HG03378 (cell line): ENCODE results near the gene CRAT.
"Not testable (repeated sequence)": the region's sequence is repeated elsewhere in the genome, so short reads cannot be mapped to it uniquely, and the experiment has no call there.

ENCODE experiments used
- ATAC-seq: cut with Tn5 transposase; IDR thresholded peaks from one replicate; pipeline ENCODE4 v1.9.1; 2021; ENCODE audit warnings: mild to moderate bottlenecking, moderate library complexity; ENCODE audit not compliant: unreplicated experiment

Gene CRAT

DNA sequence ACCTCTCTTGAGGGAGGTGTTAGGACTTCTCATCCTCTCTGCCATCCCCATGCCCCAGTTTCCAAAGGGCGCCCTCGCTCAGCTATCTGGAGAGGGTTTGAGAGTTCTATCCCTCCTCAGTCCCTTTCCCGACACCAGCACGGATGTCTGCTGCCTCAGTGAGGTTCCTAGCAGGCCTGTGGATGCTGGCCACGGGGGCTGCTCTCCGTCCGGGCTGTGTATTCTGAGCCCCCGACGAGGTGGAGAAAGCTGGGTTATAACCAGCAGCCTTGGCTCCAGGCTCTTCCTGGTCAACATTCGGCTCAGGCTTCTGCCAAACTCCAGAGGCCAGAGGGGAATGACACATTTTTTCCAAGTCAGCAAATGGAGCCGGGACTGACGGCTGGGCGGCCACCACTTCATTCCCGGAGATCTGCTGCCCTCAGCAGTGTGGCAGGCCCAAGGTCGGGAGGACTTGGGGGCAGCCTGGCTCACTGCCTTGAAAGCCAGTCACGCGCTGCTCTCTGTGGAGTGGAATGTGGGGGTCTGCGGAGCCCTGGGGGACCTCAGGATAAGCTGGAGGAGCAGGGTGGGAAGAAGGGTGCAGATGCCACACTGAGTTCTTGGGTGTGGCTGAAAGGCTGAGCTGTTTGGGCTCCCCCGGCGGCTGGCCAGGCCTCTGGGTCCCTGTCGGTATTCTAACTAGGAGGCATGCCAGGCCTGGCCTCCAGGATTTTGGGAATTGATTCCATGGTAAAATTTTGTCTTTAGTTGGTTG lies 28.1 kb upstream of the CRAT start:
- ATAC-seq = no peak

GRCh38 chr9:129138144-129138462 lies 27.5 kb upstream of the CRAT start:
- ATAC-seq = no peak

DNA sequence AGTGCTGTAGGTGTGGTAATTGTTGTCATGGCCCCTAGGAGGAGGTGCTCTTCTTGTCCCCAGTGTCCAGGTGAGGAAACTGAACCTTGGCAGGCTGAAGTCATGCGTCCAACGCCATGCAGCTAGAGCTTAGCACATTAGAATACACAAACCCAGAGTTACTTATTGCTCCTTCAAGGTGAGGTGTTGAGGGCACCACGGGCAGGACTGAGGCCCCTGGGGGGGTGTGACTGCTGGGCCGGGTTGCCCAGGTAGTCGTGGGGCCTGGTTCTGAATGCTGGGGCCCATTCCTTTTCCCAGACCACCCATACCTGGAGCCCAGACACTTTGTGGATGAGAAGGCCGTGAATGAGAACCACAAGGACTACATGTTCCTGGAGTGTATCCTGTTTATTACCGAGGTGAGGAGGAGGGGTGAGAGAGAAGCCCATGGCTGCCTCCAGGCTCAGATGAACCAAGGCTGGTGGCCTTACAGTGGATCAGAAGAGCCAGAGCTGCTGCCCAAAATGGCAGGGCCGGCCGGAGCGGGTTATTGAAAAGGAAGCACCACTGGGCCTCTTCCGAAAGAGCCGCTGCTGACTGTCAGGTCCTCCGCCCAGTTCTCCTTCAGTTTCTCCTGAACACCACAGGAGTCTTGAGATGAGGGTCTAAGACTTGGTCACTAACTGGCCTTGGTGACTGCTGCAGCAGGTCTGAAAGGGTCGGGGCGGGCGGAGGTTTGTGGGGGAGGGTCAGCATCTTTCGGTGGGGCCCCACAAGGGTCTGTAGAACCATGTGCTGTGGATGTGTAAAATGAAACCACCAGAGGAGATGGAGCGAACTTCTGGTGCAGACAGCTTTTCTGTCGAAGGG lies 26.9 kb upstream of the CRAT start:
- ATAC-seq = no peak

DNA sequence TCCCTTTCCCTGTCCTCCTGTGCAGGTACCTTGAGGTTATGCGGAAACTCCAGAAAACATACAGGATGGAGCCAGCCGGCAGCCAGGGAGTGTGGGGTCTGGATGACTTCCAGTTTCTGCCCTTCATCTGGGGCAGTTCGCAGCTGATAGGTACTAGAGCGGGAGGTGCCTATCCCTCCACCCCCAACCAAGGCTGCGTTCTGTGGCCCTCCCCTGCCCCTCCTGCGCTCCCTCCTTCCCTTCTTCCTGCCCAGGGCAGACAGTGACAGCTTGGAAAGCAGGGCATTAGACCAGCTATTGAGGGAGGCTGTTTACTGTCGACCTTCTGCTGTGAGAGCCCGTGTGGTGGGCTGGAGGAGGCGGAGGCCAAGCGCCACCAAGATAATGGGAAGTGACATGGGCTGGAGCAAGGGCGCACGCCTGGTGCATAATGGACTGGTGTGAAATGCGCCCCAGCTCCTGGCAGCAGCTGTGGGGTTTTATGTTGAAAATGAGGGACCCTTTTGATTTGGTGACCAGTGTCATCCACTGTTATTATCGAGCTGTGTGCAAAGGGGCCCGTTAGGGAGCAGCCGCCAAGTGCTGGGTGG lies 25.9 kb upstream of the CRAT start:
- no peak for ATAC-seq

- ATAC-seq = no peak
Measured at GRCh38 chr9:129135476-129135875, 24.9 kb upstream of the CRAT start.

DNA sequence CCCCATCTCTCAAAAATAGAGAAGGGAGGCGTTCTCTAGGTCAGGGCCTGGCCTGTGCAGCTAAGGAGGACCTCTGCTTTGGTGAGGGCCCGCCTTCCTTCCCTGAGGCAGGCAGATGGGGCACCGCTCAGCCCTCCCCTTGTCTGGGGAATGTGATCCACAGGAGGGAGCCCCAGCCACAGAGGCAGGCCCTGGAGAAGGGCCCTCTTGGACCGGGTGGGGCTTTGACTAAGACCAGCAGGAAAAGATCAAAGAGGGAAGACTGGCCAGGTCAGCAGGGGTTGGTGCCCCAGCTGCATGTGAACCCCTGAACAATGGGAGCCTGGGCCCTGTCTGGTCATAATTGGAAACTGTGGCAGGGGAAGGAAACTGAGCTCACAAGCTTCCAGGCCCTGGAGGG lies 22.5 kb upstream of the CRAT start:
- no peak for ATAC-seq

GRCh38 chr9:129131300-129132145 lies 20.9 kb upstream of the CRAT start:
- ATAC-seq = no peak

- ATAC-seq = no peak
Measured at GRCh38 chr9:129130791-129131190, 20.2 kb upstream of the CRAT start.

GRCh38 chr9:129130271-129130670 lies 19.7 kb upstream of the CRAT start:
- not testable (repeated sequence) for ATAC-seq

GRCh38 chr9:129128689-129129088 lies 18.1 kb upstream of the CRAT start:
- no peak for ATAC-seq

DNA sequence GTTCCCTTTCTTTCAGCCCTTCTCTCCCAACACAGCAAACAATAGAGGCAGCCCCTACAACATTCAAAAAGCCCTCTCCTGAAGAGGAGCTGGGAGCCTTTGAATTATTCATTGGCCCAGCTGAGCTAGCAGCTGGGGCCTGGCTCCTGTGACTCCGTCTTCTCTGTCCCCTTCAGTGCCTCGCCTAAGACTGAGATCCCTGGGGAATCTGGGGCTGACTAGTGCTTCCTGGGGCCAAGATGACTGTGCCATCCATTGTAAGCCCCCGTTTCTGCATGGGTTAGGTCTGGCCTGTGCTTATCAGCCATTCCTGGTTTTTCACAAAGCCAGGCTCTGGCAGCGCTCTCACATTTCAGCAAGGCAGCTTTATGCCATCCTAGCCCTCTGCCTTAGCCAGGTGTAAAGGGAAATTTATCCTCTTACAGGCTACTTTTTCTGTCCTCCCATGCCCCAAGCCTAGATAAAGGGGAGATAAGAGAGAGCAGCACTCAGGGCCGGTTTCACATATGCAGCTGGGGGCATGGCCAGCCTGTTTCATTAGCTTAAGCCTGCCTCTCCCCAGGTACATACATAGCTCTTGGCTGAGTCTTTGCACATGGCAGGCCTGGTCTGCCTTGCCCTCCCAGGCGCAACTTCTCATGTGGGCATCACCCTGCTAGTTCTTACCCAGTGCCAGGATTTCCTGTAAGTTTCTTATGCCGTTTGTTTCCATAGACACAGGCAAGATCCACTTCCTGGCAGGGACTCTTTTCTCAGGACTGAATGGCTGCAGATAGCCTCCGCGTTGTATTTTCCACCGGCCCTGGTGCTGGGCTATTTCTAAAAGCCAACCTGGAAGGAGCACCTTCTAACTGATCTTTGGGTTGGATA lies 16.4 kb upstream of the CRAT start:
- ATAC-seq = no peak

- ATAC-seq = no peak
Measured at GRCh38 chr9:129125478-129125877, 14.9 kb upstream of the CRAT start.

GRCh38 chr9:129124506-129125069 lies 14.0 kb upstream of the CRAT start:
- ATAC-seq = no peak

DNA sequence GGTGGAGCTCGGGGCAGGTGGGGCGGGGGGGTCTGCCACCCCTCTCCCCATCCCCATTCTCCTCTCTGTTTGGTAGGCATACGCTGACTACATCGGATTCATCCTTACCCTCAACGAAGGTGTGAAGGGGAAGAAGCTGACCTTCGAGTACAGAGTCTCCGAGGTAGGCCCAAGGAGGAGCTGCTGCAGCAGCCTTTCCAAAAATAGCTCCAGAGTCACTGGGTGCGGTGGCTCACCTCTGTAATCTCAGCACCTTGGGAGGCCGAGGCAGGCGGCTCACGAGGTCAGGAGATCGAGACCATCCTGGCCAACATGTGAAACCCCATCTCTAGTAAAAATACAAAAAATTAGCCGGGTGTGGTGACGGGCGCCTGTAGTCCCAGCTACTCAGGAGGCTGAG lies 12.4 kb upstream of the CRAT start:
- not testable (repeated sequence) for ATAC-seq

- no peak for ATAC-seq
Measured at GRCh38 chr9:129122133-129122532, 11.5 kb upstream of the CRAT start.

GRCh38 chr9:129121483-129121882 lies 10.9 kb upstream of the CRAT start:
- ATAC-seq = no peak

- ATAC-seq = no peak
Measured at GRCh38 chr9:129118799-129119198, 8.2 kb upstream of the CRAT start.

- ATAC-seq = no peak
Measured at GRCh38 chr9:129113645-129114304, 3.2 kb upstream of the CRAT start.

DNA sequence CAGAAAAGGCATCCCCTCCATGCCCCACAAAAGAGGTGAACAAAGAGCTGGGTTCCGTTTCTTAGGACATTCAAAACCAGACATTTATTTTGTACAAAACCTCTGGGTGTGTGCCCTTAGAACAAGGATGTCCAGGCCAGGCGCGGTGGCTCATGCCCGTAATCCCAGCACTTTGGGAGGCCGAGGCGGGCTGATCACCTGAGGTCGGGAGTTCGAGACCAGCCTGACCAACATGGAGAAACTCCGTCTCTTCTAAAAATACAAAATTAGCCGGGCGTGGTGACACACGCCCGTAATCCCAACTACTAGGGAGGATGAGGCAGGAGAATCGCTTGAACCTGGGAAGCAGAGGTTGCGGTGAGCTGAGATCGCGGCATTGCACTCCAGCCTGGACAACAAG lies 1.9 kb upstream of the CRAT start:
- ATAC-seq = not testable (repeated sequence)
